ENCODE data around the gene ATAD2B.

DNA sequence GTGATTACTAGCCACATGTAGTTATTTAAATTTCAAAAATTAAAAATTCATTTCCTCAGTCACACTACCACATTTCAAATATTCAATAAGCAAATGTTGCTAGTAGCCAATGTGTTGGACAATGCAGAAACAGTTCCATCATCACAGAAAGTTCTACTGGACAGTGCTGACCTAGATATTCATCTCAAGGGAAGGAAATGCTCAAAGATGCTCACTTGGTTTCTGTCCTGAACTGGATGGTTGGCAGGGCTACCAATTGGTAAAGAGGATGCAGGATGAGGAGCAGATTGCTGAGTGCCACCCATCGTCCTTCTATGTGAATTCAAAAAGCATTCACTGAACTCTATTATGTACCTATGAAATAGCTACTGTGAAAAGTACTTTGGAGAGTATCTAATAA is 7.3 kb upstream of the ATAD2B start:
- TF ChIP-seq, protein P1, sequence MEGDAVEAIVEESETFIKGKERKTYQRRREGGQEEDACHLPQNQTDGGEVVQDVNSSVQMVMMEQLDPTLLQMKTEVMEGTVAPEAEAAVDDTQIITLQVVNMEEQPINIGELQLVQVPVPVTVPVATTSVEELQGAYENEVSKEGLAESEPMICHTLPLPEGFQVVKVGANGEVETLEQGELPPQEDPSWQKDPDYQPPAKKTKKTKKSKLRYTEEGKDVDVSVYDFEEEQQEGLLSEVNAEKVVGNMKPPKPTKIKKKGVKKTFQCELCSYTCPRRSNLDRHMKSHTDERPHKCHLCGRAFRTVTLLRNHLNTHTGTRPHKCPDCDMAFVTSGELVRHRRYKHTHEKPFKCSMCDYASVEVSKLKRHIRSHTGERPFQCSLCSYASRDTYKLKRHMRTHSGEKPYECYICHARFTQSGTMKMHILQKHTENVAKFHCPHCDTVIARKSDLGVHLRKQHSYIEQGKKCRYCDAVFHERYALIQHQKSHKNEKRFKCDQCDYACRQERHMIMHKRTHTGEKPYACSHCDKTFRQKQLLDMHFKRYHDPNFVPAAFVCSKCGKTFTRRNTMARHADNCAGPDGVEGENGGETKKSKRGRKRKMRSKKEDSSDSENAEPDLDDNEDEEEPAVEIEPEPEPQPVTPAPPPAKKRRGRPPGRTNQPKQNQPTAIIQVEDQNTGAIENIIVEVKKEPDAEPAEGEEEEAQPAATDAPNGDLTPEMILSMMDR (IDR thresholded peaks at IDR 0.05): no peak
- TF ChIP-seq POLR2A (IDR thresholded peaks at IDR 0.05): no peak
